Renal pelvis (tissue), 4 donors: ENCODE results near the gene CDK5R2. TPM values are rescaled to one million over a fixed set of nuclear protein-coding genes. Genes with fewer than 3 reads are reported as not detected.

Experiments used
- DNase-seq: peaks from one replicate; pipeline ENCODE4 v3.0.0-alpha.2; 2013
- polyA plus RNA-seq, 3 donors: library from polyadenylated mRNA; unstranded; fragments of 120-200 nt; gene quantifications; one replicate each; pipeline ENCODE4 v1.2.1, GENCODE V29; 2013; ENCODE audit not compliant: insufficient read length in 3 of 3

CDK5R2 gene
- polyA plus RNA-seq, 3 donors = 0.13 TPM; not detected in 2

DNA sequence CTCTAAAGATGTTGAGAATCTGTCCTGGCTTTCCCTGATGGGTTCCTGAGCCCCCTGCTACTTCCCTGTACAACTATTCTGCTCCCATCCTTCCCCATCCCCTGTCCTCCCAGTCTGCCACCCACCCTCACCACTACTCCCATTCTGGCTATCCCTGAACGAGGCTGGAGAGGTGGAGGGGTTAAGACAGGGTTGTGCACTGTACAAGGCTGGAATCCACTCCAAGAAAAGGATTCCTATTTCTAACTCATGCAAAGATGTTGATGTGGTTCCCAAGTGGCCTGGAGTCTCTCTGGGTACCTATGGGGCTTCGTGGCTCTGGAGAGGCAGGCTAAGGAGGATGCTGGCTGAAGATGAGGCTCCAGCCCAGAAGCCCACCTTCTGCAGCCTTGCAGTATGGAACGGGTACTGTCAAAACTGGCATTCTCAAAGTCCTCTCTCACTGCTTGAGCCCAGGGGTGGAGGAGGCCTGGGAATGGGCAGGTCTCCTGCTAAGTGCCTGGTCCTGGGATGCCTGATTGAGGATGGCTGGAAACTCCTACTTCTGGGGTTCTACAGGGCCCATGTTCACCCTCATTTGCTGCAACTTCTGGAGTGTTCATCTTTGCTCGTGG lies 26.8 kb downstream of the CDK5R2 start:
- DNase-seq = no peak

DNA sequence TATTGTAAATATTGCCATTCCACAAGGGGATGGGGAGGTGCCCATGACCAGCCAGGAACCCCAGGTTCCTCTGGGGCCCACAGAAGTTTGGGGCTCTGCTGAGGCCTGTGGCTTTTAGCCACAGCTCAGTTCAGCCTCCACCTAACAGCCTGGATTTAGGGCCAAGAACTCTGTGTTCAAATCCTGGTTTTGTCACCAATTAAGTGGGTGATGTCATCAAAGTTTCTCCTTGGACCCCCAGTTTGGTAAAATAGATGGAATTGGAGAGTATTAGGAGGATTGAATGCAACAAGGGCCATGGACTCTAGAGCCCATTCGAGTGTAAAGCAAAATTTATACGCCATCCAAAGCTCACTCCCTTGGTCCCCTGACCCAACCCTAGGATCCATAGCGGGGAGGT lies 28.7 kb downstream of the CDK5R2 start:
- DNase-seq = no peak

DNA sequence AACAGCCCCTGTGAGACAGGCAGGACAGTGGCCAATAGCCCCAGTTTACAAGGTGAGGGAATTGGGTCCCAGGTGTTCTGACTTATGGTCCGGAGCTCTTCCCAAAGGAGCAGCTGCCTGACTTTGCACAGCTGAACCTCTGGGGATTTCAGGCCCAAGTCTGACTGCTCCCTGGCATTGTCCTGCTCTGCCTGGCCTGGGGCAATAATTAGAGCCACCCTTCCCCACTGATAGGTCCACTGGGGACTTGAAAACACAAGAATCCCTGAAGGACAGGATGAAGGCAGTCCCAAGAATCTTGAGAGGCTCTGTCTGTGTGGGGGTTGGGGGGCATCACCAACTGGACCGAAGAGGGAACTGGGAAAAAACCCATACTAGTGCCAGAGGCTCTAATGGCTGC lies 29.2 kb downstream of the CDK5R2 start:
- no peak for DNase-seq

DNA sequence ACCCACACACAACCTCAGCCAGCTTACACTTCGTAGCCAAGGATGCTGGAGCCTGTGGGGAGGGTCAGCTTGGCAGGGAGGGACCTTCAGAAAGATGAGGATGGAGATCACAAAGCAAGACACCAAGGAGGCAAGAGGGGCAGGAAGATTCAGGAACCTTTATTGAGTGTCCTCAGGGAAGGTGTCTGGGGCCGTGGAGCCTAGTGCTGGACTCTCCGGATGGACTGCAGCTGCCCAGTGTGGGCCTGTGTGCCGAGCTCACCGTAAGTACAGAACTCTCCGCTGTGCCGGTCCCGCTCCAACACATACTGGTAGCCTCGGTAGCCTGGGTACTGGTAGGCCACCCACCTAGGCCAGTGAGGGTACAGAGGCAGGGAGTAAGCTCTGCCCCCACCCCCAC lies 30.6 kb downstream of the CDK5R2 start:
- no peak for DNase-seq

DNA sequence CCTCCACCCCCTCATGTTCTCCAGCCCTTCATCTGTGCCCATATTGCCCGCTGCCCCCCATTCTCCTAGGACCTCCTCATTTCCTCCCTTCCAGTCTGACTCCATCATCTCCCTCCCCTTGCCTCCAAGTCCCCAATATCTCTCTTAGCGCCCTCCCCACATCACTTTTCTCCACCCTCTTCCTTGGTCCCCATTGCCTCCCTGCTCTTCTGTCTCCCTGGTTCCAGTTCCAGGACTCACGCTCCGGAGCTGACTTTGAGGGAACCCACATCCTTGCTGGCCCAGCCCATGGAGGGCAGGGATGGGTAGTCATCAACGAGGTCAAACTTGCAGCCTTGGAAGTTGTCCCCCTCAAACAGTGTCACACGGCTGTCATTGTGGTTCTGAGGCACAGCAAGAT lies 31.1 kb downstream of the CDK5R2 start:
- no peak for DNase-seq

DNA sequence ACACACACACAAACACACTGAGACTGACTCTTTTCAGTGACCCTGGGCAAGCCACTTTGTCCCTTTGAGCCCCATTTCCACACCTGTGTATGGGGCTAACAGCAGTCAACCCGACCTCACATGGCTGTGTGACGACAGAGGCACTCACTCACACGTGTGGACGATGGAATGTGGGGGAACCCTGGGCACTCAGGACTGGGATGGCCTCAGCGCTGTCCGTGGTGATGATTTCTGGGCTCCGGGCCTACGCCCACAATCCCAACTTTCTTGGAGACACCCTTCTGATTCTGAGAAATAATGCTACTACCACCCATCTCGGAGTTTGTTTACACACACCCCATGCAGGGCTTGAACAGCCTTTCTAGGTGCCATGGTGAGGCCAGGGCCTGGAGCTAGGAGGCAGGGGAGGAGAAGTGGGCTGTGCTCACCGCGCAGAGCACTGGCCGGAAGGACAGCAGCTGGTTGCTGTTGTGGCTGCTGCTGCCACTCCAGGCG lies 32.3 kb downstream of the CDK5R2 start:
- DNase-seq = no peak

DNA sequence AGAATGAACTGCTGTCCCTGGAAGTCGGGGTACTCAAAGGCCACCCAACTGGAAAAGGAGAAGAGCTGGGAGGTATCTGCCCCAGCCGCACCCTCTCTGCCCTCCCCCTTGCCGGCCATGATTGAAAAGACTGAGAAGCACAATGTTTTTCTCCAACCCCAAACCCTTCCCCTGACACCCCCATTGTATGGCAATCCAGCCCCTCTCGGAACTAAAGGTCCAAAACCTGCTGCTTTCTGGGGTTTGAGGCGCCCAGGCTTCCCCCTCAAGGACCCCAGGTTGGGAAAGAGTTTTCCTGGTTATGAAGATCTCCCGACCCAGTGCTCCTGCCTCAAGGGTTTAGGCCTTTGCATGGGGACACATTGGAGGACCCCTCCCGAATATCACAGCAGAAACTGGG lies 32.7 kb downstream of the CDK5R2 start:
- DNase-seq = no peak

DNA sequence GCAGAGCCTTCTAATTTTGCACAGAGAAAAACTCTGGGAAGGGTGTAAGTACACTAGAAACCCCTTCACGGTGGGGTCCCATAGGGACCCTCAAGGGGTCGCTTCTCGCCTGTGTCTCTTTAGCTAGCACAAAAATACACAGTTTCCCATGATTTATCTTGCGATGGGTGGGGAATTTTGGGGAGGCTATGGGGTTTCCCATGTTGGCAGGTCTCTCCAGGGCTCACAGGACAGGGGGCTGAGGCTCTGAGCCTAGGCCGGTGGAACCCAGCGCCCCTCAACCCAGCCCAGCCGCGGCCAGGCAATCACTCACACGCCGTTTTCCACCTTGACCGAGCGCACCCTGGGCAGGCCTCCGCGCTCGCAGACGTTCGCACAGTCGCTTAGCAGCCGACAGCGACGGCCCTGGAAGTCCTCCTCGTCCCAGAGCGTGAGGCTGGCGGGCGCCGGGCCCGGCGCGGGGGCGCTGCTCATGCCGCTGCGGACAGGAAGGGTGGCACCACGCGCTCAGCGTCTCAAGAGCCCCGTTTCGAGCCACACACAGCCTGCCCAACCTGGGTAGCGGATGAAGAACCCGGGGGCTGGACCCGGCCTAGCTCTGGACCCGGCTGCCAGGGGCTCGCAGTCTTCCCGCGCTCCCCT lies 33.4 kb downstream of the CDK5R2 start:
- DNase-seq = no peak

DNA sequence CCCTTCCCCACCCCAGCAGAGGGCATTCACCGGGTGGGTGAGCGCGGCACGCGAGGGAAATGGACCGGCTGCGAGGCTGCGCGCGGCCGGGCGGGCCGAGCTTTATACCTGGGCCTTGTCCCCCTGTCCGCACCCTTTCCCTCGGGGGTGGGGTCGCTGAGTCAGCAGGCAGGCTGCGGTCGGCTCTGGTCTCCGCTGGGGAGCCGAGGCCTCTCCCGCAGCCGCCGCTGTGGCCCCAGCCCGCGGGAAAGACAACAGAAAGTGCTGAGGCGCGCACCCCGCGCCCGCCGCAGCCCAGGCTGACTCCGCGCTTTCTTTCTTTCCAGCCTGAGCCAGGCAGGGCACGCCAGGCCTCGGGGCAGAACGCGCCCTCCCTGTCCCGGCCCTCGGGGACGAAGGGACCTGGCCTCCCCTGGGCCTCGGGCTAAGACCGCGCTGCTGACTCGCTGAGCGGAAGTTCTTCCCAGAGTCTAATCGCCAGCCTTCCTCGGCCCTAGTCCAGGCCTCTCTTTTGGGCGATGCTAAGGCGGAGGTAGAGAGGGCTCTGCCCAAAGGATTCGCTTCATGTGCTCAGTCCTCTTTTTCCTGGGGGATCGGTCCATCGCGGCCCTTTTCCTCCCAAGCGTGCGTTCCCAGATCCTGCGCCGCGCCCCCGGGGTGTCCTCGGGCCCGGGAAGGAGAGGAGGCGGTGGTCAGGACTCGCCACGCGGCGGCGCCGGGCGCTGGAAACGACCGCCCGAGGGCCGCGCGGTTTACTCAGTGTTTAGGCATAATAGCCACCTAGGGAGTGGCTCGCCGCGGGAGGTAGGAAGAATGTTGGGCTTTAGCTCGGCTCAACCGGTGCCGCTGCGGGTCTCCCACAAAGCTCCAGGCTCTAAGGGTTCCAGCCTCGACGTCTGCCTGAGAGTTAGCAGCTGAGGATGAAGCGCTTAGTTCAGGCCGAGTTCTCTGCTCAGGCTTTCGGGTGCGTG lies 34.2 kb downstream of the CDK5R2 start, which contains the start of gene CRYBA2:
Gene CRYBA2 (minus strand): TSS at position 78 of the 971 bp plus-strand sequence. CDS start 246 bp downstream, outside the sequence.
- DNase-seq = no peak

DNA sequence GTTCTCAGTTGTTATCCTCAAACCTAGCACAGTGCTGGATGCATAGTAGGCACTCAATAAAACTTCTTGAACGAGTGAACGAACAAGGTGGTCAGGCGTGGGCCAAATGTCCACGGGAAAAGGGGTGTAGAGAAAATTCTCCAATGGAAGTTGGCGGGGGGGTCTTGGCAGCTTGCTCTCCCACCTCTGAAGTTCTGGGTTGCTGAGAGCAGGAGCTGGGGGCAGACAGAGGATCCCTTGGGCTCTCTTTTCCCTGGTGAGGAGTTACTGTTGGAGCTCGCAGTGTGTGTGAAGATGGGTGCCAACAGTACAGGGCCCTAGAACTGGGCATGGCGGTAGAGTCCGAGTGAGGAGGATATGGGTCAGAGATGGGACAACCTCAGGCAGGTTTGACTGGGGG lies 36.1 kb downstream of the CDK5R2 start:
- no peak for DNase-seq

DNA sequence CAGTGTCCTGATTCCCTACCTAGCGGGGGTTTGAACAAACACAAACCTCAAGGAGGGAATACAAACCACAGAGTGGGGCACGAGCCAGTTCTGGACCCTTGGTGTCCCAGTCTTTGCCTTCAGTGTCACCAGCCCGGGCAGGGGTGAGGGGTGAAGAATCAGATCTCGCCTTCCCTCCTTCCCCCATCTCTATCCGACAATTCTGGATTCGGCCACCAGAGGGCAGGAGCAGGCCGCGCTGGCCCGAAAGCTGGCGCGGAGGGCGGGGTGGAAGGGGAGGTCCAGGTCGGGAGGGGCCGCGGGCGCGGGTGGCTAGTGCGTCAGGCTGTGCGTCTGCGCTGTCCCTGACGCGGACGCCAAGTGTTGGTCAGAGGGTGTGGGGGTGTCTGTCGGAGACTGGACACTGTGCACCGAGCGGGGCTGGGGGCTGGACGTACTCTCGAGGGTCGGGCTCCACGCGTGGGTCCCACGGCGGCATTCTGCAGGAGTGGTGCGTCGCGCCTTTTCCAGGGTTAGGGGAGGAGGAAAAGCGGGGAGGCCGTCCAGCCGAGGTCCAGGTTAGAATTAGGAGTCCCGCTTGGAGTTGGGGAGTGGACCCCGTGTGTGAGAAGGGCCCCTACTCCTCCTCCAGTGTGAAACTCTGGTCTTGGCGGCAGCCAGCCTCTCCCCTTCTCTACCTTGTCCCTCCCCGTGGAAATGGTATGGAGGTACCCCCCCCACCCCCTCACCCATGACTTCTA lies 36.7 kb downstream of the CDK5R2 start:
- DNase-seq = peak; percentile 68

DNA sequence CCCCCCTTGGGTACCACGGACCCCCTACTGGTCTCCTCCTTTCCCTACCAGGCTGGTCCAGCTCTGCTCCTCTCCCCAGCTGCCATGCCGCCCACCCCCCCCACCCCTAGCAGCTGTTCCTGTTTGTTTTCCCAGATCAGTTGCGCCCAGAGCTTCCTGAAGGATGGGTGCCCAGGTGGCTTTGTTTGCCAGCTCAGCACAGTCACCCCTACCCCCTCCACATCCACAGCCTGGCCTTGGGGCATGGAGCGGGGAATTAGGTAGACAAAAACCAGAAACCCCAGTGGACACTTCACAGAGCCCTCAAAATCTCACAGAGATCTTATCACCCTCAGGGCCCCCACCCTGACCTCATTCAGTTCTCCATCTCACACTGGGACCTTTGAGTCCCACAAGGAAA lies 37.5 kb downstream of the CDK5R2 start:
- DNase-seq = no peak

DNA sequence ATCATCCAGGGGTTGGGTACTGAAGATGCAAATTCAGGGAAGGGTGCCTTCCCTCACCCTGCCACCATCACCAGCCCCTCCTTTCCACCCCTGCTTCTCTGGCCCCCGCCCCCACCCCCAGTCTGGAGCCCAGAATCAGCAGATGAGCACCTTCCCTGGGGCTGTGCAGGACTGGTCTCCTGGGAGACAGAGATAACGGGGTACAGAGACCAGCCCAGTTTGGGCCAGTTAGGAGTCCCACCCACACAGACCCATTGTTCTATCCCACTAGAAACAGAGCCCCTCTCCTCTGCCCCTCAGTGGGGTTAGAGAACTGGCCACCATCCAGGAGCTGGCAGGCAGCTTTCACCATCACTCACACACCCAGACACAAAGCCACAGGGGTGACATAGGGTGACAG lies 38.3 kb downstream of the CDK5R2 start:
- DNase-seq = no peak

DNA sequence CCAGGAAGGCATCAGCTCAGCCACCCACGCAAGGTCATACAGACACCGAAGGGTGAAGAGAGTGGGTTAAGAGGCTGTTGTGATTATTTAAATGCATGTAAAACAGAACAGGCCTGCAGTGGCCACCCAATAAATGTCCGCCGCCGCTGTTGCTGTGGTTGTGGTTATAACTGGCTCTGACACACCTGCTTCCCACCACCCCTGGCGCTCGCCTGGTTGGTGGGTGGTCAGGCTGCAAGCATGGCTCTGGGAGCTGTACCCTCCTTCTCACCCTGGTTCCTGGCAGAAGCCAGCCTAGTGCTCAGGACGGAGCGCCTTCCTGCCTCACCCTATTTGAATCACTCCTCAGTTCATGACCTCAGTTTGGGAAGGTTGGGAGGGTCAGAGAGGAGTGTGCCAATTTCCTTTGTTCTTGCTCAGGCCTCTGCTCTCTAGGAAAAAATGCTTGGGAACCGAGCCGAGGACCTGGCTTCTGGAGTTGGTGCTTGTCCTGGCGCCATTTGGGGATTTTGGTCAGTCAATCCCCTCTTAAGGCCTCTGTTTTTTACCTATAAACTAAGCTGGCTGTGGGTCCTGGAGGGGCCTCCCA lies 39.0 kb downstream of the CDK5R2 start:
- DNase-seq = no peak

DNA sequence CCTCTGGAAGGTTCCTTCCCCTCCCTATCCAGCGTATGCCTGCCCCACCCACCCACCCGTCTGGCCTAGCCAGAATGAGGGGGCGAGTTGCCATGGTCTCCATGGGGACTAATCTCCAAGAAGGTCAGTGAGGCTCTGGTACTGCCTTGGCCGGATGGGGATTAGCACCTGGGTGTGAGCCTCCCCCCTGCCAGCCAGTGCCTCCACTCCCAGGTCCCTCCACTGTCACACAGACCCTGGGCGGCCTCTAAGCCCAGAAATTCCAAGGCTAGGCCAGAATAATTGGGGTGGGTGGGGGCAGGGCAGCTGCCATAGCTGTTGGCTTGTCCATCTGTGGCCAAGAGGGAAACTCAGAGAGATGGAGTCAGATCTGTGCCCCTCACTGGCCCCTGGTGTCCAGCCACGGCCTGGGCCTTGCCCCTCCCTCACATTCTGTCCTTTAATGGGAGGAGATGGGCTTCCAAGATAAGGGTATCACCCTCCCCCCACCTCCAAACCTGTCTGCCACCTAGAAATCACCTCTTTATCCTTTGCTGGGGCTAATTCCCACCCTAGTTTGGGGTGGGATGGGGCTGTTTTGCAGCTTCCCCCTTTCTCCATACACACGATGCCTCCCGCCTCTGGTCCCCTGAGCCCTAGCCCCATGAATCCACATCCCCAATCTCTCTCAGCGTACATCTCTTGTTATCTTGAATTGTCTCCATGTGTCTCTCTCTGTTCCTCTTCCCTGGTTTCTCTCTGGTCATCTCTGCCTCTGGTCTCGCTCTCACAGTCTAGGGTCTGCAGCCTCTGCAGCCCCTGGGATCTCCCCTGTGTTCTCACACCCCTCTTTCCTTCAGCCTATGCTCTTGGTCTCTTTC lies 39.8 kb downstream of the CDK5R2 start:
- no peak for DNase-seq

DNA sequence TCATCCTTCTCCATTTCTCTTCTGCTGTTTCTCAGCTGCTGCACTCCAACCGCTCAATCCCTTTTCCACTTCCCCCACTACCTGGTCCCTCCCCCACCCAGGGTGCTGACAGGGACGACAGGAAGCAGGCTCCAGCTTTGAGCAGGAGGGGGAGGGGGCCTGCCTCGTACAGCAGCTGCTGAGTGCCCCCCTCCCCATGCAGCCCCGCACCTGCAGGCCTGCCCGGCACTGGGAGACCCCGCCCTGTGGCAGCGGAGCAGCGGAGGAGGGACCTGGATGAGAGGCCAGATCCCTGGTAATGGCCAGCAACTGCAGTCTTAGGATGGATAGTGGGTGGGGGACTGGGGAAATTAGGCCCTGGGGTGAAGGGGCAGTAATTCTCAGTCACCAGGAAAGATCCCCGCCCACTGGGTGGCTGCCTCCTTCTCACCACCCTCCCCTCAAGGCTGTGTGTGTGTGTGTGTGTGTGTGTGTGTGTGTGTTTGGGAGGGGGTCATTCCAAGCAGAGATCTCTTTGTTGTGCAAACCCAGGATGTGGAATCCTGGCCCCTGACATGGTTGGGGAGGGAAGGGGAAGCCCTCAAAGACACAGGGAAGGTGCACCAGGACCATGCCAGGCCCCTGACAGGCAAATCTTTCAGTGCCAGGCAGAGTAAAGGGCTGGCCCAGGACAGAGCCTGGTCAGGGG lies 40.6 kb downstream of the CDK5R2 start:
- no peak for DNase-seq

DNA sequence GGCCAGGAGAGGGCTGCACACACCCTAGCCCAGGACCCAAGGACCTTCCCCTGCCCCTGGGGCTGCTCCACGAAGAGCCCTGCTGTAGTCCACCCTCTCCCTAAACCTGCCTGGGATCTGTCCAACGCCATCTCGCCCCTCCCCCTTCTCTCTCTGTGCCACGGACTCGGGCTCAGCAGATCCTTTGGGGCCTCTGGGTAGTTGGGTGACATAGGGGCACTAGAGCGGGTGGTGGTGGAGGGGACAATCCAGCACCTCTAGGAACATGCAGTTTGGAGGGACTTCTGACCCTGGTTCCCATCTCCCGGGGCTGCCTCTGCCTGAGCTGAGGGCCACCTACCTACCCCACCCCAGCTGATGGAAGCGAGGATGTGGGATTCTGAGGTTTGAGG lies 41.1 kb downstream of the CDK5R2 start:
- DNase-seq = no peak

DNA sequence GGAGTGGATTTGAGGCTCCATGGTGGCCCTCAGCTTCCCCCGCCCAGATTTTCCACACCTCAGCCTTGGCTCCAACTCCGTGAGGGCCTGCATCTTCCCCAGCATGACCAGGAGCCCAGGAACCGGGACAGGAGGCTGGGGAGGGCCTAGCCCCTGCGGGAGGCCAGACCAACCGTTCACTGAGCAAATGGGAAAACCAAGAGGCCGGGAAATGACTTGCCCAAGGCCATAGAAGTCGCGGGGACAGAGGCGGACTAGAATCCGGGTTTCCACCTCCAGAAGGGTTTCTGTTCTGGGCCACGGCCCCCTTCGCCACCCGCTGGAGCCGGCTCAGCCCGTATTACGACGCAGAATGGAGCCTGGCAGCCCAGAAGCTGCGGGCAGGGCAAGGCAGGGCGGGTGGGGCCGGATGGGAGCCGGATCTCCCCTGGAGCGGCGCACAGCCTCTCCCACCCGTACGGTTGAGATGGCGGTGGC lies 41.7 kb downstream of the CDK5R2 start:
- DNase-seq = no peak

DNA sequence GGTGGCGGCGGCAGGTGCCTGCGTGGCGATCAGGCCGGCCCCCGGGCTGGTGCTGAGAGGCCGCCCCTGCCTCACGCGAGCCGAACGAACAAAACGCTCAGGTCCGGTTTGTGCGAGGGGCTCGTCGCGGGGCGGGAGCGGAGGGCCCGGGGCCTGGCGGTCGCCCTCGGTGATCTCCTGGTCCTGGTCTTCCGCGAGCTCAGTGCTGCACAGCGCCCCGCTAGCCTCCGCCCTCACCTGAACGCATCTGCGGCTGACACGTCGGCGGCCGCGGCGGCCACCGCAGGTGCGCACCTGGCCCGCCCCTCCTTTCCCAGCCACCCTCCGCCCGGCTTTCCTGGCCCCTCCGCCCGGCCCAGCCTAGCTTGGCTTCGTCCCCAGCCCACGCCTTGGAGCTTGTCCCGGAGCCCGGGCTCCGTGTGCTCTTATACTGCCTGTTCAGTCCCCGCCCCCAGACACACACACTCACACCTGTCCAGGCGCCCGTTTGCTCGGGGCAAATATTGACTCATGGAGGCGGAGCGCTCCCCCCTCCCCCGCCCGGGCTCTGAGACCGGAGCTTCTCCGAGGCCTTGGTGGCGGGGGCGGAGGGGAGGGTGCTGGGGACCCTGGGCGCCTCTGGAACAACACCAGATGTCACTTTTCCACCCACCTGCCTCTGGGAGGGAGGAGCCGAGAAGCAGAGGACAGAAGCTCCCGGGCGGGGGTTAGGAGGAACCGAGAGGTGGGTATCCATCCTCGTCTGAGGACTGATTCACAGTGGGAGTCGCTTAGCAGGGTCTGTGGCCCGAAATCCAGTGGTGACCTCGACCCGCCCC lies 42.3 kb downstream of the CDK5R2 start:
- DNase-seq = no peak
